Measurements from ENCODE around the gene MGAT5. TPM values are rescaled to one million over a fixed set of nuclear protein-coding genes. Genes with fewer than 3 reads are reported as not detected.

The MGAT5 gene
- polyA plus RNA-seq, 6 donors from 2014 or later: 9.7 to 41.3 (median 29.6) TPM

DNA sequence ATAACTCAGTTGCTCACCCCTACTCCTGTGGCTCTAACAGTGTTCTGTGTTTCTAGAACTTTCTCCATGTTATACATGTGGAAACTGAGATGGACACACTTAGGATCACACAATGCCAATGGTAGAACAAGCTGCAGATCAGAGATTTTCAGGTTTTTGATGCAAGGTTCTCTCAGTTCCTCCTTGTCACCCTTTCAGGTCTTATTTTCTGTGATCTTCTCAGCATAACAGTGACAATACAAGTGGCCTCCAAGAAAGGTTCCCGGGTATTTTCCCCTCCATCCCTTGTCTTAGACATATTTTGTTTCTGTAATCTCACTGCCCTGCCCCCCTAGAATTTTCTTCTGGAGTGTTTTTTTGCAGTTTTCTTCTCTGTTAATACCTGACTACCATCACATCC is 6.2 kb upstream of the MGAT5 start:
- Mint-ChIP-seq H3K4me1 (peaks cover 82 to 98% (median 98%) of the 10 kb centered on the region in 3 donors), H3K27ac (peak overlapping the region; percentile 58 to 100 (median 93)), H3K4me3 (peak overlapping the region; percentile 6 to 89 (median 62)), H3K27me3 (no peaks in the 10 kb centered on the region), H3K36me3 (no peaks in the 10 kb centered on the region), H3K9me3 (no peaks in the 10 kb centered on the region)
- ATAC-seq (ENCODE audit: low read depth in 2 of 2) (peak in 1 of 2 donors; percentile 14), DNase-seq (no peak)

DNA sequence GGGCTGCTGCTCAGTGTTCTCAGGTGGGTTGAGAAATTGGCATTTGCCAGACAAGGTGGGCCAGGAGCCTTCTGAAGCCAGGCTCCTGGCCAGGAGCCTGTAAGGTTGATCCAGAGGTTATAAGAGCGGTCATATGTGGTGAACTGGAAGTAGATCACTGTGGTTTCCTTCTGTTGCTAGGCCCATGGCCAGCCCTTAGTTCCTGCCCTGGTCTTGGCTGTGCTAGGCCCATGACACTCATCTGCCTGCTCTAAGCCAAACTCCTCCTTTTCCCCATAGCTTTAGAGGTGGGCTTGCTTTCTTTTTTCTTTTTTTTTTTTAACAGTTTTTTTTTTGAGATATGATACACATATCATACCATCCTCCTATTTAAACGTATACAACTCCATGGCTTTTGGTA is 5.0 kb upstream of the MGAT5 start:
- Mint-ChIP-seq H3K4me1 (peaks cover 84 to 98% (median 98%) of the 10 kb centered on the region in 3 donors), H3K27ac (peak overlapping the region; percentile 9 to 100 (median 78)), H3K4me3 (peak overlapping the region in 4 of 8 donors; percentile 7 to 89 (median 18)), H3K36me3 (no peaks in the 10 kb centered on the region), H3K9me3 (no peaks in the 10 kb centered on the region), H3K27me3 (no peaks in the 10 kb centered on the region)
- no peak for DNase-seq
- no peak for ATAC-seq (ENCODE audit: low read depth in 2 of 2)

DNA sequence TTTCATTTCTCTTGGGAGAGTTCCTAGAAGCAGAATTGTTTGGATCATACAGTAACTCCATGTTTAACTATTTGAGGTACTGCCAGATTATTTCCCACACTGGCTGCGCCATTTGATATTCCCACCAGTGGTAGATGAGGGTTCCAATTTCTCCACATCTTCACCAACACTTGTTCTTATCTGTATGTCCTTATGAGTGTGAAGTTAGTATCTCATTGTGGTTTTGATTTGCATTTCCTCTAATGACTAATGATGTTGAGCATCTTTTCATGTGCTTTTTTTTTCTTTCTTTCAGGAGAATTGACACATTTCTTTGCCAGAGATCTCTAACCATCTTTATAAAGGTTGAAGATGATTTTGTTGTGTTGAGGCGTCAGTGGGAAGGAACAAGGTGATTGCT is 4.1 kb upstream of the MGAT5 start:
- peaks cover 0 to 2% of the 10 kb centered on the region in 2 donors for H3K36me3 Mint-ChIP-seq
- H3K4me1 Mint-ChIP-seq: peaks cover 84 to 98% (median 98%) of the 10 kb centered on the region in 3 donors
- no peaks in the 10 kb centered on the region for H3K27me3 Mint-ChIP-seq
- no peak for DNase-seq
- no peaks in the 10 kb centered on the region for H3K9me3 Mint-ChIP-seq
- H3K27ac Mint-ChIP-seq: peak overlapping the region in 5 of 6 donors; percentile 58 to 100 (median 85)
- no peak for ATAC-seq (ENCODE audit: low read depth in 2 of 2)
- H3K4me3 Mint-ChIP-seq: peak overlapping the region in 6 of 8 donors; percentile 29 to 78 (median 61)

DNA sequence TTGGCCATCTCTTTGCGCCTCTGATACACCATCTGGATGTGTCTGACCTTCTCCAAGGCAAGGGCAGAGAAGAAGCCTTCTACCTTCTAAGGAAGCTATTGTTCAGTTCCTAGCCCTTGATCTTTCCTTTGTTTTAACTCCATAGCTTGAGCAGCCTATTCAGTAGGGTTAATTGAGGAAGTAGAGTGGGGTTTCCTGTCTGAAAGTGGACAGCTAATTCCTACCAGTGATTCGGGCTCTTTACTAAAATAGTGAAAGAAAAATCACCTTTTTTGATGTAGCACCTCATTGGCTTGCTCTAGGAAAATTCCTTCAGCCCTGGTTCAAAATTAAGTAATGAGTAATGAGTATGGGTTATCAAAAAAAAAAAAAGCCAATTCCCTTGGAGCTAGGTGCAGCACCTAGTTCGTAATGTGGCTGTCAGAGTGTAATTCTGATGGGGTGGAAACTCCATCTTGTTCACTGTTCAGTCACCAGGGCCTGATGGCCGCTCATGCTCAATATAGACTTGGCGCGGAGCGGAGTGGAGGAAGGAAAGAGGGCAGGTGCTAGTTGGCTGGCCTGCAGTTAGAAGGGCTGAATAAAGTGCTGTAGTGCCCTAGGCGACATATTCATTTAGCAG is 2.9 kb upstream of the MGAT5 start:
- H3K4me3 Mint-ChIP-seq: peak overlapping the region; percentile 34 to 83 (median 63)
- no peaks in the 10 kb centered on the region for H3K9me3 Mint-ChIP-seq
- H3K4me1 Mint-ChIP-seq: peaks cover 83 to 95% (median 93%) of the 10 kb centered on the region in 3 donors
- peak overlapping the region; percentile 30 to 100 (median 88) for H3K27ac Mint-ChIP-seq
- H3K36me3 Mint-ChIP-seq: peaks cover 8 to 9% of the 10 kb centered on the region in 2 donors
- H3K27me3 Mint-ChIP-seq: no peaks in the 10 kb centered on the region
- no peak for ATAC-seq (ENCODE audit: low read depth in 2 of 2)
- no peak for DNase-seq

DNA sequence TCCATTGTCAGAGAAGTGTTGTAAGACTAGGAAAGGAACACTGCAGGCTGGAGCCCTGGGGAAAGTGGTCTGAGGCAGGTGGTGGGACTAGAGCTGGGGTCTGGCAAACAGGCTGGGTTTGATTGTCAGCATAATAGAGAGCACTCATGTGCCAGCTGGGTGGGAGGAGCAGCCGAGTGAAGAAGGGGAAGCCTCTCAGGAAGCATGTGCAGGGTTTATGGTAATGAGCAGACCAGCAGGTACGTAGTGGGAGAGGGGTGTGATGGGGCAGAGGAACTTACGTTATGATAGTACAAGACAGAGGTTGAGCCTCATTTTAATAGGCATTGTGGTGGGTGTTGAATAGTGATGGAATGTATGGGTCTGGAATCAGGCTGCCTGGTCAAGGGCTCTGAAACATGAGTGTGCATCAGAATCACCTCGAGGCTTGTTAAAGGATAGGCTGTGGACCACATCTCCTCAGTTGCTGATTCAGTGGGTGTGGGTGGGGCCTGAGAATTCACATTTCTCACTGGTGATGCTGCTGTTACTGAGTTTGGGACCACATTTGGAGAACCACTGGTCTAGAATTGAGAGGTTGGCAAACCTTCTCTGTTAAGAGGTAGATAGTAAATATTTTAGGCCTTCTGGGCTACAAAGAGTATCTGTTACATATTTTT is 1.7 kb upstream of the MGAT5 start:
- Mint-ChIP-seq H3K27ac (peak overlapping the region; percentile 90 to 100 (median 97)), H3K36me3 (peaks cover 8 to 9% of the 10 kb centered on the region in 2 donors), H3K4me1 (peaks cover 73 to 90% (median 88%) of the 10 kb centered on the region in 3 donors), H3K27me3 (no peaks in the 10 kb centered on the region), H3K4me3 (peak overlapping the region; percentile 50 to 92 (median 74)), H3K9me3 (no peaks in the 10 kb centered on the region)
- DNase-seq (peak; percentile 80), ATAC-seq (ENCODE audit: low read depth in 2 of 2) (peak; percentile 78 to 83)

DNA sequence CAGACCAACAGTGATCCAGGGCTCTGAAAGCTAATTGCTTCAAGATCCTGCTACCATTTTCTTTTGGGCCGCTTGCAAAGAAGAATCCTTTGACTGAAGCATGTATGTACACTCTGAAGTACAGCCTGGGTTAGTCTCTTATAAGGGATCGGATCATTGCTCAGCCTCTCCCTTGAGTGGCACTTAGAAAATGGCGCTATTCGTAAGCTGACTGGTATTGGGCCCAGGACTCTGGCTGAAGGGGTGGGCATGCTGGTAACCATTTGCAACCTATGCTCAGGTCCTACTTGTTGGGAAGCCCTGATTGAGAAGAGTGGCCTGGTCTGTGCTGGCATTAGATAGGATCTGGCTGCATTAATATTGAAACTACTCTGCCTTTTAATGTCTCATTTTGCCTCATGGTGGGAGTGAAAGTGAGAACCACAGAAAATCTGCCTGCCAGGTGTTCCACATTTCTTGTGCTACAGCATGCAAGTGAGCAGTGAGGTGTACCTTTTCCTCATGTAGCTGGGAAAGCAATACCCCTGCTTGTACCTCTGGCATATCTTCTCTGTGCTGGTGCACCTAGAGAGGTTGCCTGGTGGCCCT is 661 bp upstream of the MGAT5 start:
- DNase-seq (no peak), ATAC-seq (ENCODE audit: low read depth in 2 of 2) (peak; percentile 5 to 15)
- Mint-ChIP-seq H3K4me1 (peaks cover 66 to 88% (median 86%) of the 10 kb centered on the region in 3 donors), H3K27me3 (no peaks in the 10 kb centered on the region), H3K36me3 (peaks cover 8 to 9% of the 10 kb centered on the region in 2 donors), H3K27ac (peak overlapping the region; percentile 38 to 100 (median 96)), H3K9me3 (no peaks in the 10 kb centered on the region), H3K4me3 (peak overlapping the region; percentile 46 to 92 (median 87))

DNA sequence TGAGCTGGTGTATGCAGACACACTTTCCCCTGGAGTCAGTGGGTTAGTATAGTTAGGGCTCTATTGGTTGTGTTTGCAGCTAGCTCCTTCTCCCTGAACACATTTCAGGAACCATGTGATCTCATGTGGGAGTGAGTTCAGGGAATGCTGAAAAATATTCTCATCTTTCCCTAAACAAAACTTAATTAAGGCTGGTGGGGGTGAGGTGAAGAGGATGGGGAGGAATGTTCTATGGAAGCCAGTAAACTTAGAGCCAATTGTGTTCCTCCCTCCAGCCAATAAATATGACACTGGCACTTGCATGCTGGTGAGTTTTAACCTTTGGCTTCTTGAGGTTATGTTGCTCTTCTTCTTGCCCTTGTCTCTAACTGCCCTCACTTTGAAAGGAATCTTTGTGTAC is 952 bp downstream of the MGAT5 start:
- Mint-ChIP-seq H3K36me3 (peaks cover 8 to 22% of the 10 kb centered on the region in 2 donors), H3K4me3 (peak overlapping the region; percentile 46 to 92 (median 86)), H3K27me3 (no peaks in the 10 kb centered on the region), H3K27ac (peak overlapping the region; percentile 76 to 100 (median 88)), H3K4me1 (peaks cover 70 to 88% (median 86%) of the 10 kb centered on the region in 3 donors), H3K9me3 (no peaks in the 10 kb centered on the region)
- no peak for DNase-seq
- no peak for ATAC-seq (ENCODE audit: low read depth in 2 of 2)

DNA sequence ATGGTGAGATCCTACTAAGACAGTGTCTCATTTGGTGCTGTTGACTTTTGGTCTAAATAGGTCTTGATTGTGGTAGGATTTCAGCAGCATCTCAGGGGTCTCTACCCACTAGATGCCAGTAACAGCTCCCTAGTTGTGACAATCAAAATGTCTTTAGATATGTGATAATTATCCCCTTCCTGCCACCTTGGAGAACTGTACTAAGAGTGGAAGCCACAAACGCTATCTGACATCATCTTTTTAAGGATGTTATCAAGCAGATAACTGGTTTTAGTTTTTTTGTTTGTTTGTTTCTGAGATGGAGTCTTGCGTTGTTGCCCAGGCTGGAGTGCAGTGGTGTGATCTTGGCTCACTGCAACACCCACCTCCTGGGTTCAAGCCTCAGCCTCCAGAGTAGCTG is 3.1 kb downstream of the MGAT5 start:
- Mint-ChIP-seq H3K4me3 (peak overlapping the region; percentile 51 to 92 (median 86)), H3K27ac (peak overlapping the region; percentile 40 to 100 (median 86)), H3K4me1 (peaks cover 70 to 89% (median 88%) of the 10 kb centered on the region in 3 donors), H3K9me3 (no peaks in the 10 kb centered on the region), H3K27me3 (no peaks in the 10 kb centered on the region), H3K36me3 (peaks cover 8 to 22% of the 10 kb centered on the region in 2 donors)
- ATAC-seq (ENCODE audit: low read depth in 2 of 2): no peak
- DNase-seq: no peak

DNA sequence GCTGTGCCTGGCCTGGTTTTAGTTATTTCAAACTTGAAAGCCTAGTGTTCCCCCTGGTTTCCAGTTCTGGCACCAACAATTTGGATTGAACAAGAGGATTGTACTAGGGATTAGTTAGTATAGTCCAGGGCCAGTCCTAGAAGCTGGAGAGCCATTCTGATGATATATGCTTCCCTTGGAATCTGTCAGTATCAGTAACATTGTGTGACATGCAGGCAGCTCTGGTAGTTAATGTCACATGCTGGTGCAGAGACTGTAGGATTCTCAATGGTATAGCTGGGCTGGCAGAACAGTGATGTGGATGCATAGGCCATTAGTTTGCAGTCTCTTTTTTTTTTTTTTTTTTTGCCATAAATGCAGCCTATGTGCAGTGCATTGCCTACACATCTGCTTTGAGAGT is 3.6 kb downstream of the MGAT5 start:
- Mint-ChIP-seq H3K9me3 (no peaks in the 10 kb centered on the region), H3K27ac (peak overlapping the region in 5 of 6 donors; percentile 40 to 100 (median 86))

DNA sequence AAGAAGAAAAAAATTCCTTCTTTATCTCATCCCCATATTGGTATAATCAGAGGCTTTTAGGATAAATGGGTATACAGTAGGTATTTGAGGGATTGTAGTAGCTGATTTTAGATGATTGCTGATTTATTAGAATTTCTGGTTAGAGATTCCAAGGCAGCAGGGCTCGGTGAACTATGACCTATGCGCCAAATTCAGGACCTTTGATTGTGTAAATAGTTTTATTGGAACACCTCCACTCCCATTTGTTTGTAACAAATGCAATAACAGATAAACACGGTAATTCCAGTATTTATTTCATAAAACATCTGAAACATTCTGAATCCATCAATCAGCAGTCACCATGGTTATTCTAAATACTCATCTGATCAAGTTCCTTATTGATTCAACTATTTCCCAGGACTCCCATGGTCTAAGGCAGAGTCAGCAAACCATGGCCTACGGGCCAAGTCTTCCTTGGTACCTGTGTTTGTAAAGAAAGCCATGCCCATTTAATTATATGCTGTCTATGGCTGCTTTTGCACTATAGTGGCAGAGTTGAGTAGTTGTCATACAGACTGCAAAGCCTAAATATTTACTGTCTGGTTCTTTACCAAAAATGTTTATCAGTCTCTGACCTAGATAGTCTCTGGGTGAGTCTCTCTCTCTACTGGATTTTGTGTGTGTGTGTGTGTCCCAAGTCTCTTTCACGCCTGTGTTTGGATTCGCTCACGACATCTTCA is 4.3 kb downstream of the MGAT5 start:
- DNase-seq (no peak), ATAC-seq (ENCODE audit: low read depth in 2 of 2) (no peak)
- no peaks in the 10 kb centered on the region for H3K9me3 Mint-ChIP-seq
- peak overlapping the region; percentile 74 to 100 (median 100) for H3K27ac Mint-ChIP-seq
- H3K36me3 Mint-ChIP-seq: peaks cover 8 to 22% of the 10 kb centered on the region in 2 donors
- peak overlapping the region; percentile 60 to 92 (median 82) for H3K4me3 Mint-ChIP-seq
- peaks cover 66 to 89% (median 86%) of the 10 kb centered on the region in 3 donors for H3K4me1 Mint-ChIP-seq
- no peaks in the 10 kb centered on the region for H3K27me3 Mint-ChIP-seq

More for the DNA sequence above, 3.6 kb downstream of the MGAT5 start:
- Mint-ChIP-seq H3K4me3 (peak overlapping the region; percentile 51 to 92 (median 86)), H3K4me1 (peaks cover 64 to 89% (median 87%) of the 10 kb centered on the region in 3 donors), H3K36me3 (peaks cover 8 to 22% of the 10 kb centered on the region in 2 donors), H3K27me3 (no peaks in the 10 kb centered on the region)
- no peak for ATAC-seq (ENCODE audit: low read depth in 2 of 2)
- no peak for DNase-seq

DNA sequence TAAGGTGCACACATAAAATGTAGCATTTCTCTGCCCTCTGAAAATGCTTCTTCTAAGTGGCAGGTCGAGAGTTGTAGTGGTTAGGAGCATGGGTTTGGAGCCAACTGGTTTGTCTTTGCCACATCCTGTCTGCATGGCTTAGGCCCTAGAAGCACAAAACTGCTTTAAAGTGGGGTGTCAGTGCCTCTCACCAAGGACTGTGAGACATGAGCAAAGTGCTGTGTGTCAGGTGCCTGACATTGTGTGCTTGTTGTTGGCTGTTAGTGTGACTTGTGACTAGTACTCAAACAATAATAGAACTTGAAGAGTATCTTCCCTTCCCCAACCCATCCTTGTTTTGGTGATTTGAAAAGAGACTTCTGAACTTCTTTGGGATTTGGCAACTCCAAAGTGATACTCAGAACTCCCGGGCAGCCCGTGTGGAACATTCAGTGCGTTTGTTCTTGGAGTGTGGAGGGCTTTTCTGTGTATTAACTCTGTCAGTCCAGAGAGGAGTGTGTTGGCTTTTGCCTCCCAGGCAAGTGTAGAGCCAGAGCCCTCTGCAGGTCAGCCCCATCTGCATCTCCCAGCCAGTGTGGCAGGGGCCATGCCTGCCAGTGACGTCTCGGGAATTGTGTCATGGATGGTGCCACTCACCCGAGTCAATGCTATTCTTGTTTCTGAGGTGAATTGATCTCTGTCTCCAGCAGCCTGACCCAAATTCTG is 5.0 kb downstream of the MGAT5 start:
- H3K27me3 Mint-ChIP-seq: no peaks in the 10 kb centered on the region
- peaks cover 8 to 22% of the 10 kb centered on the region in 2 donors for H3K36me3 Mint-ChIP-seq
- ATAC-seq (ENCODE audit: low read depth in 2 of 2): no peak
- peak overlapping the region; percentile 49 to 100 (median 100) for H3K27ac Mint-ChIP-seq
- DNase-seq: no peak
- H3K9me3 Mint-ChIP-seq: no peaks in the 10 kb centered on the region
- H3K4me3 Mint-ChIP-seq: peak overlapping the region; percentile 60 to 89 (median 82)
- H3K4me1 Mint-ChIP-seq: peaks cover 63 to 89% (median 83%) of the 10 kb centered on the region in 3 donors

DNA sequence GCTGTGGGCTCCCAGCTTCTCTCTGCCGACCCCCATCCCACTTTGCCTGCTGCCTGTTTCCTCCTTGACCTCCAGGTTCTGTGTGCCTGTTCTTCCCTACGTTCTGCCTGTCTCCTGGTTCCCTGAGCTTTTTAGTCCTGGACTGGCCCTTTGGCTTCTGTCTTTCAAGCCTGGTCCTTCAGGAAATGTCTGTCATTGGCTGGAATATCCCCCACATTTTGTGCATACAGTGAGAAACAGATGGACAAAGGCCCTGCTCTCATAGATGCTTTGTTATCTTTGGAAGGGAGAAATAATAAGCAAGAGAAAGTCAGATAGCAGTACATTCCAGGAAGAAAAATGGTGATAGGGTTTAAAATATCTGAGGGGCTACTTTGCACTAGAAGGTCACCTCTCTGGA is 5.7 kb downstream of the MGAT5 start:
- Mint-ChIP-seq H3K36me3 (peaks cover 8 to 22% of the 10 kb centered on the region in 2 donors), H3K4me1 (peaks cover 56 to 88% (median 76%) of the 10 kb centered on the region in 3 donors), H3K27me3 (no peaks in the 10 kb centered on the region), H3K4me3 (peak overlapping the region; percentile 46 to 89 (median 84)), H3K9me3 (no peaks in the 10 kb centered on the region), H3K27ac (peak overlapping the region; percentile 56 to 100 (median 100))
- no peak for ATAC-seq (ENCODE audit: low read depth in 2 of 2)
- no peak for DNase-seq
